Astrocyte (in vitro differentiated cells and primary cell): ENCODE measurements around the gene MKI67. TPM values are rescaled to one million over a fixed set of nuclear protein-coding genes. Genes with fewer than 3 reads are reported as not detected.

Experiments
- DNase-seq: peaks from one replicate; pipeline ENCODE4 v3.0.0-alpha.2; 2010; ENCODE audit warnings: low read depth
- FAIRE-seq: peaks from 2 replicates; lab custom pipeline; 2011; peaks lifted over from hg19 to GRCh38; lab: Jason Lieb, UNC
- H2AFZ ChIP-seq: 2 replicates; pipeline ENCODE4 v1.6.0; 2012; ENCODE audit warnings: low read depth, low read length, inconsistent platforms
- H3K27ac ChIP-seq: 2 replicates; pipeline ENCODE4 v1.5.1; 2011; ENCODE audit warnings: low read depth, low read length, inconsistent platforms
- H3K27me3 ChIP-seq: 2 replicates; pipeline ENCODE4 v1.6.0; 2011; ENCODE audit warnings: low read length, inconsistent platforms; ENCODE audit not compliant: insufficient read depth
- H3K36me3 ChIP-seq: 2 replicates; pipeline ENCODE4 v1.5.1; 2011; ENCODE audit warnings: low read length, inconsistent platforms; ENCODE audit not compliant: insufficient read depth
- H3K4me1 ChIP-seq: 2 replicates; pipeline ENCODE4 v1.5.1; 2011; ENCODE audit warnings: low read length, inconsistent platforms; ENCODE audit not compliant: insufficient read depth
- H3K4me2 ChIP-seq: 2 replicates; pipeline ENCODE4 v1.6.0; 2012; ENCODE audit warnings: low read length, inconsistent platforms
- H3K4me3 ChIP-seq: 2 replicates; pipeline ENCODE4 v1.5.1; 2011; ENCODE audit warnings: low read depth, mild to moderate bottlenecking, low read length, inconsistent platforms; ENCODE audit not compliant: insufficient read depth
- H3K79me2 ChIP-seq: 2 replicates; pipeline ENCODE4 v1.6.0; 2012; ENCODE audit warnings: mild to moderate bottlenecking, low read length, inconsistent platforms; ENCODE audit not compliant: insufficient read depth
- H3K9ac ChIP-seq: 2 replicates; pipeline ENCODE4 v1.6.0; 2012; ENCODE audit warnings: mild to moderate bottlenecking, low read length, inconsistent platforms
- H3K9me3 ChIP-seq: 2 replicates; pipeline ENCODE4 v1.5.1; 2012; ENCODE audit warnings: low read depth, mild to moderate bottlenecking, low read length, inconsistent platforms; ENCODE audit not compliant: insufficient read depth
- H4K20me1 ChIP-seq: 2 replicates; pipeline ENCODE4 v1.6.0; 2012; ENCODE audit warnings: low read length, inconsistent platforms; ENCODE audit not compliant: insufficient read depth
- H3K27ac Mint-ChIP-seq: one replicate; pipeline ENCODE4 v1.8.0; 2021; ENCODE audit warnings: mild to moderate bottlenecking, mixed read lengths; ENCODE audit not compliant: unreplicated experiment
- H3K27me3 Mint-ChIP-seq: one replicate; pipeline ENCODE4 v1.8.0; 2021; ENCODE audit warnings: low read depth, mixed read lengths; ENCODE audit not compliant: unreplicated experiment
- H3K36me3 Mint-ChIP-seq: one replicate; pipeline ENCODE4 v1.8.0; 2021; ENCODE audit warnings: low read depth, mixed read lengths; ENCODE audit not compliant: unreplicated experiment
- H3K4me1 Mint-ChIP-seq: one replicate; pipeline ENCODE4 v1.8.0; 2021; ENCODE audit warnings: low read depth, mixed read lengths; ENCODE audit not compliant: unreplicated experiment
- H3K4me3 Mint-ChIP-seq: one replicate; pipeline ENCODE4 v1.8.0; 2021; ENCODE audit warnings: mild to moderate bottlenecking, moderate library complexity, mixed read lengths; ENCODE audit not compliant: unreplicated experiment
- H3K9me3 Mint-ChIP-seq: one replicate; pipeline ENCODE4 v1.8.0; 2021; ENCODE audit warnings: mild to moderate bottlenecking, mixed read lengths; ENCODE audit not compliant: unreplicated experiment
- CTCF ChIP-seq: IDR thresholded peaks from 2 replicates; pipeline ENCODE4 v1.5.1; 2011; ENCODE audit warnings: low read depth, mild to moderate bottlenecking, inconsistent platforms, low read length, moderate library complexity; ENCODE audit not compliant: insufficient read depth
- EZH2 ChIP-seq: IDR thresholded peaks from 2 replicates; pipeline ENCODE4 v1.6.1; 2012; ENCODE audit warnings: mild to moderate bottlenecking, low read length, inconsistent platforms; ENCODE audit not compliant: insufficient read depth
- total RNA-seq: library from RNA; stranded (reverse); gene quantifications from 2 replicates; pipeline ENCODE4 v1.2.1, GENCODE V29; 2021

The MKI67 gene
- total RNA-seq, 1 donor from 2014 or later, result 4.6 TPM

GRCh38 chr10:128080231-128080630, 46.0 kb downstream of the MKI67 start:
- Histone ChIP-seq H3K27me3 (no peaks in the 10 kb centered on the region), H3K36me3 (no peaks in the 10 kb centered on the region), H4K20me1 (no peaks in the 10 kb centered on the region), H3K79me2 (no peaks in the 10 kb centered on the region), H3K27ac (no peak overlapping the region), H3K9ac (no peak overlapping the region), H3K4me3 (no peak overlapping the region), H2AFZ (no peak overlapping the region), H3K9me3 (no peaks in the 10 kb centered on the region), H3K4me1 (no peaks in the 10 kb centered on the region), H3K4me2 (no peak overlapping the region)
- Mint-ChIP-seq H3K36me3 (peaks cover 8% of the 10 kb centered on the region), H3K9me3 (no peaks in the 10 kb centered on the region), H3K4me3 (no peak overlapping the region), H3K4me1 (no peaks in the 10 kb centered on the region), H3K27ac (no peak overlapping the region), H3K27me3 (no peaks in the 10 kb centered on the region)
- FAIRE-seq (no peak), DNase-seq (no peak)
- TF ChIP-seq CTCF, result no peak
- TF ChIP-seq EZH2, result no peak

GRCh38 chr10:128078136-128078969, 47.9 kb downstream of the MKI67 start:
- FAIRE-seq, result no peak

More at GRCh38 chr10:128078136-128078969, 47.9 kb downstream of the MKI67 start:
- Mint-ChIP-seq H3K36me3 (peaks cover 13% of the 10 kb centered on the region), H3K27me3 (no peaks in the 10 kb centered on the region), H3K9me3 (no peaks in the 10 kb centered on the region), H3K4me1 (no peaks in the 10 kb centered on the region), H3K4me3 (no peak overlapping the region), H3K27ac (no peak overlapping the region)
- Histone ChIP-seq H4K20me1 (no peaks in the 10 kb centered on the region), H2AFZ (no peak overlapping the region), H3K4me1 (no peaks in the 10 kb centered on the region), H3K9me3 (no peaks in the 10 kb centered on the region), H3K36me3 (no peaks in the 10 kb centered on the region), H3K4me2 (no peak overlapping the region), H3K27ac (no peak overlapping the region), H3K4me3 (no peak overlapping the region), H3K79me2 (no peaks in the 10 kb centered on the region), H3K9ac (no peak overlapping the region), H3K27me3 (no peaks in the 10 kb centered on the region)
- DNase-seq, result no peak
- TF ChIP-seq EZH2 (no peak), CTCF (peak; percentile 60)
